ENCODE results near the gene TRIM2. TPM values are rescaled to one million over a fixed set of nuclear protein-coding genes. Genes with fewer than 3 reads are reported as not detected.

TRIM2 gene
- total and polyA plus RNA-seq, 10 of the 15 experiments (the other 5 are each of a cell fraction or from before 2014, with no cell fraction given): 0.06 to 0.19 (median 0.15) TPM; not detected in 3

- TF ChIP-seq ELK1 (IDR thresholded peaks at IDR 0.05; ENCODE audit: low read depth, low read length): no peak
- TF ChIP-seq SMAD5 (IDR thresholded peaks at IDR 0.05; ENCODE audit: low read depth): no peak
- Histone ChIP-seq H3K27me3 (replicated peaks in 1 of 2; ENCODE audit: control insufficient read depth in 2 of 2, insufficient read depth in 2 of 2, low read length in 1 of 2) (no peaks in the 10 kb centered on the region), H3K9ac (ENCODE audit: control insufficient read depth, insufficient read depth, low read length) (no peak overlapping the region), H3K9me3 (replicated peaks; ENCODE audit: control insufficient read depth, insufficient read depth, low read length) (no peaks in the 10 kb centered on the region), H3K4me3 (no peak overlapping the region), H3K79me2 (ENCODE audit: control insufficient read depth, insufficient read depth, low read length) (no peaks in the 10 kb centered on the region), H3K4me2 (ENCODE audit: control insufficient read depth, insufficient read depth) (no peak overlapping the region), H2AFZ (ENCODE audit: control insufficient read depth, low read depth, low read length) (no peak overlapping the region), H3K27ac (ENCODE audit: control insufficient read depth, insufficient read depth) (no peak overlapping the region), H4K20me1 (ENCODE audit: control insufficient read depth, insufficient read depth) (no peaks in the 10 kb centered on the region), H3K36me3 (ENCODE audit: control insufficient read depth in 2 of 2, insufficient read depth in 2 of 2, low read length in 1 of 2) (no peaks in the 10 kb centered on the region), H3K4me1 (ENCODE audit: control insufficient read depth, insufficient read depth, low read length) (peaks cover 5% of the 10 kb centered on the region)
- ATAC-seq (no peak), FAIRE-seq (no peak), DNase-seq (ENCODE audit: low read depth, low spot score) (no peak)
- RAD21 ChIA-PET (ENCODE audit: unreplicated experiment): no interaction called here
- WGBS (ENCODE audit: insufficient coverage, insufficient replicate concordance, low lambda C conversion rate, missing lambda C conversion rate): 96% methylated on average over 7 of the region's 7 CpGs
- POLR2A ChIA-PET: no interaction called here
- CTCF ChIA-PET: no interaction called here
- intact Hi-C loops (cut with micrococcal nuclease; ENCODE audit: unreplicated experiment) (no loop called here), in situ Hi-C loops (cut with MboI) (no loop called here)
- no TSS peak for BruUV-seq (replicated peaks)
- SMC1A ChIA-PET (ENCODE audit: uncharacterized antibody, unreplicated experiment): no interaction called here
Measured at GRCh38 chr4:153246446-153247115, 42.3 kb downstream of the TRIM2 start.

GRCh38 chr4:153247116-153247490 is 42.9 kb downstream of the TRIM2 start:
- Histone ChIP-seq H3K4me2 (ENCODE audit: control insufficient read depth, insufficient read depth) (no peak overlapping the region), H3K27me3 (replicated peaks in 1 of 2; ENCODE audit: control insufficient read depth in 2 of 2, insufficient read depth in 2 of 2, low read length in 1 of 2) (no peaks in the 10 kb centered on the region), H3K9ac (ENCODE audit: control insufficient read depth, insufficient read depth, low read length) (no peak overlapping the region), H3K79me2 (ENCODE audit: control insufficient read depth, insufficient read depth, low read length) (no peaks in the 10 kb centered on the region), H4K20me1 (ENCODE audit: control insufficient read depth, insufficient read depth) (no peaks in the 10 kb centered on the region), H3K9me3 (replicated peaks; ENCODE audit: control insufficient read depth, insufficient read depth, low read length) (no peaks in the 10 kb centered on the region), H2AFZ (ENCODE audit: control insufficient read depth, low read depth, low read length) (no peak overlapping the region), H3K27ac (ENCODE audit: control insufficient read depth, insufficient read depth) (no peak overlapping the region), H3K4me1 (ENCODE audit: control insufficient read depth, insufficient read depth, low read length) (peaks cover 6% of the 10 kb centered on the region), H3K36me3 (ENCODE audit: control insufficient read depth in 2 of 2, insufficient read depth in 2 of 2, low read length in 1 of 2) (no peaks in the 10 kb centered on the region), H3K4me3 (no peak overlapping the region)
- RAD21 ChIA-PET (ENCODE audit: unreplicated experiment): no interaction called here
- CTCF ChIA-PET: no interaction called here
- no peak for TF ChIP-seq STAT1 (conservative IDR thresholded peaks at IDR 0.05)
- SMC1A ChIA-PET (ENCODE audit: uncharacterized antibody, unreplicated experiment): no interaction called here
- FAIRE-seq (no peak), DNase-seq (ENCODE audit: low read depth, low spot score) (no peak), ATAC-seq (no peak)
- POLR2A ChIA-PET: interaction anchor here (0.7 kb wide), 1 partner anchor 44 kb away, joined by 5 read pairs; no protein-coding TSS in a partner anchor
- 91% methylated on average over 6 of the region's 6 CpGs for WGBS (ENCODE audit: insufficient coverage, insufficient replicate concordance, low lambda C conversion rate, missing lambda C conversion rate)
- in situ Hi-C loops (cut with MboI) (no loop called here), intact Hi-C loops (cut with micrococcal nuclease; ENCODE audit: unreplicated experiment) (no loop called here)
- BruUV-seq (replicated peaks): no TSS peak
